Measurements from ENCODE around the gene CFAP61.

GRCh38 chr20:20341371-20341770 lies 289.0 kb downstream of the CFAP61 start:
- TF ChIP-seq CTCF (IDR thresholded peaks at IDR 0.05 in 8 of 11, conservative IDR thresholded peaks at IDR 0.05 in 3 of 11), result no peak
- TF ChIP-seq POLR2AphosphoS5 (IDR thresholded peaks at IDR 0.05), result no peak
- no peak for TF ChIP-seq POLR2A (IDR thresholded peaks at IDR 0.05)
